NCI-H82 treated with DMSO at 0.1 percent for 48 hours (cell line): ENCODE data around the gene SLC35A4.
"Not testable (repeated sequence)": the region's sequence is repeated elsewhere in the genome, so short reads cannot be mapped to it uniquely, and the experiment has no call there.

ENCODE experiments used
- DNase-seq: peaks from one replicate; lab custom pipeline; 2025; ENCODE audit not compliant: unreplicated experiment; lab: John Stamatoyannopoulos, UW

Gene SLC35A4

DNA sequence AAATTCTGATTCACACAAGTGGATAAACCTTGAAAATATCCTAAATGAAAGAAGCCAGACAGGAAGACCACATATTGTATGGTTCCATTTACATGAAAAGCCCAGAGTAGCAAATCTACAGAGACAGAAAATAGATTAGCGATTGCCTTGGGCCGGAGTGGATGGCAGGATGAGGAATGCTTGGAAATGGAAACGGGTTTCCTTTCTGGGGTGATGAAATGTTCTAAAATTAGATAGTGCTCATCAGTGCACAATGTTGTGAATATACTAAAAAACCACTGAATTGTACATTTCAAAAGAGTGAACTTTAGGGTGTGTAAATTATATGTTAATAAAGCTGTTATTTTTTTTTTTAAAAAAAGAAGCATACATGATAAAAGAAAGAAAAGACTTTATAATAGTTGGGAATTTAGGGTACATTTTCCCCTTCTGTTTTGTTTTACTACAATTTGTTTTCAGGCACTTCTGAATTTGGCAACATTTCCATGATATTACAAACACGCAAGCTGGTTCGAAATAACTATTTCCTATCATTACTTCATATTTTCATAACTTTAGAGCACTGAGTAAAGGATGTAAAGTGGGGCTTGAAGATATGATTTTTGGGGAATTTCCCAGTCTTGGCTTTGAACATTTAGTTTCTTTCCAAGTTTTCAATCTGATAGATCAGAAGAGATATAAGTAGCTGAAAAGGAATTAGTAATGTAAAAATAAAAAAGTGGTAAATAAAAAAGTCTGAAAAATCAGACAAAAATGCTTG, 23.9 kb downstream of the SLC35A4 start:
- DNase-seq = no peak

DNA sequence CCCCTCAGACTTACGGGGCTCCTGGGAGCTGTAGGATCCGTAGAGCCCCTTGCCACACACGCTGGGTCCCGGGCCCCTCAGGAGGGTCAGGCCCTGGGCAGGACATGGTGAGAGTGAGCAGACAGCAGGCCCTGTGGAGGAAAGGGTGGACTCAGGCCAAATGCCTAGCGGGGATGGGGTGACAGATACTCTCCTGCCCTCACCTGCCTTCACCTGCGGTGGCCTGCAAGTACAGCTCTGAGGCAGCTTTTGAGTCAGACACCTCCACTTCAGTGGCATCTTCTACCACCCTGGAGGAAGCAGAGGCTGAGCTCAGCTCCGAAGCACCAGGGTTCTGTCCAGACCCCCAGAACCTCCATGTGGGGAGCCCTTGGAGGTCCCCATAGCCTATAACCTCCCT, 26.2 kb downstream of the SLC35A4 start:
- no peak for DNase-seq

DNA sequence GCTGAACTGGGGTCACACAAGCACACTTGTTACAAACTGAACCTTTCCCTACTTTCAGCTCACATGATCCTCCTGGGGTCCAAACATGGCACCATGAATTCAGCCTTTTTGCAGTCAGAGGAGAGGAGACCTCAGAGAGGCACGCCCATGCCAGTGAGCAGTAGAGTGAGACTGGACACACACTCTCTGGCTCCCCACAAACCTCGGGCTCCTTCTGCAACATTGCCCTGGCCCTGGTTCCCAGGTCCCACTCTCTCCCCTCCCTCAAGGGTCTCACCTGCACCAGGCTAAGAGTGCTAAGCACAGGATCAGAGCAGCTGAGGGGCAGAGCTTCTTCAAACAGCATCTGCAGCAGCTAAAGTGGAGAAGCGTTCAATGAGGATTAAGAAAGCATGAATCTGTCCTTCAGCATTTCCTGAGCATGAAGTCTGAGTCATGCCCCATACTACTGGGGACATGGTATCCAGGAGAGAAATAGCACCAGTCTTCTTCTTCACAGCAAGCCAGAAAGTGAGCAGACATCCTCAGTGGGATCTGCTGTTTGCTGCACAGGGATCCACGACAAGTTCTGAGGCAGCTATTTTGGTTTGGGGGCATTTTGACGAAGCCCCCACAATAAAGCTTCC, 27.2 kb downstream of the SLC35A4 start:
- DNase-seq = no peak

DNA sequence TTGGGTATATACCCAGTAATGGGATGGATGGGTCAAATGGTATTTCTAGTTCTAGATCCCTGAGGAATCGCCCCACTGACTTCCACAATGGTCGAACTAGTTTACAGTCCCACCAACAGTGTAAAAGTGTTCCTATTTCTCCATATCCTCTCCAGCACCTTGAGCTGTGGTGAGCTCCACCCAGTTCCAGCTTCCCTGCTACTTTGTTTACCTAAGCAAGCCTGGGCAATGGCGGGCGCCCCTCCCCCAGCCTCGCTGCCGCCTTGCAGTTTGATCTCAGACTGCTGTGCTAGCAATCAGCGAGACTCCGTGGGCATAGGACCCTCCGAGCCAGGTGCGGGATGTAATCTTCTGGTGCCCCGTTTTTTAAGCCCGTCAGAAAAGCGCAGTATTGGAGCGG, 28.4 kb downstream of the SLC35A4 start:
- DNase-seq = not testable (repeated sequence)

DNA sequence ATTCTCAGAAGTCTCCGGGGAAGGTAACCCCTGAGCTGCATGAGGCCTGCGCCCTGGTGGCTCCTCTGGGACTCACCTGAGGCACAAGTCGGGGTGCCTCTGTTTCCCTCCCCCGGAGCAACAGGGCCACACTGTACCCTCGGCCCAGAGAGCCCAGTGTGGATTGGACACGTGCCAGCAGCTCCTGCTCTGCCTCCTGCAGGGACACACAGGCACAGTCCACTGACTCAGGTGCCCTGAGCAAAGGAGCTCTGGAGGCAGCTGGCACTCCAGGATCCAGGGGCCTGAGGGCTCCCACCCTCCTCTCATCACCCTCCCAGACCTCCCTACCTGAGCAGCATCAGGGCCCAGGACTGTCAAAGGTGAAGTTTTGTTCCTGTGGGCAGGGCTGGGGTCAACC, 29.5 kb downstream of the SLC35A4 start:
- no peak for DNase-seq

DNA sequence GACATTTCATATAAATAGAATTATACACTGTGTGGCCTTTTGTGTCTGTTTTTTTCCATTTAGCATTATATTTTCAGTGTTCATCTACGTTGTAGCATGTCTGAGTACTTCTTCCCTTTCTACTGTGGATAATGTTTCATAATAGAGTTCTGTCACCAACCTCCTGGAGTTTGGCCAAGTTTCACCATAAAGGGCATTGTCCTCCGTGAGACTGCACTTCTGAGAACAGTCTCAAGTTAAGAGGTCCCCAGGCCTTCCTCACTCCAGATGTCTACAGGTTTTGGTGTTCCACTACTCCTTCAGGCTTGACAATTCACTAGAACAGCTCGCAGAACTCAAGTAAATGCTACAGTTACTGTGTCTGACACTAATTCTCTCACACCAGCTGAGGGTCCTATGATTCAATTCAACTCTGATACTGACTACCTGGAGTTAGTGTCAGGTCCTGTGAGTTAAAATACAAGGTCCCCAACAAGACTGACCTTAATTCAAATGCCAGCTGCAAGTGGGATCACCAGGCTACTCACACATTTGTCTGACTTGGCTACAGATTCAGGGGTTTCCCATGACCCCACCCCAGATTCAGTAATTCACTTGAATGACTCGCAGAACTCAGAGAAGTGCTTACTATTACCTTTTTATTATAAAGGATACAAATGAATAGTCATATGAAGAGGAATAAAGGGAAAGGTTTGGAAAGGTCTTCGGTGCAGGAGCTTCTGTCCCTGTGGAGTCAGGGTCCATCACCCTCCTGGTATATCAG, 31.1 kb downstream of the SLC35A4 start:
- no peak for DNase-seq

DNA sequence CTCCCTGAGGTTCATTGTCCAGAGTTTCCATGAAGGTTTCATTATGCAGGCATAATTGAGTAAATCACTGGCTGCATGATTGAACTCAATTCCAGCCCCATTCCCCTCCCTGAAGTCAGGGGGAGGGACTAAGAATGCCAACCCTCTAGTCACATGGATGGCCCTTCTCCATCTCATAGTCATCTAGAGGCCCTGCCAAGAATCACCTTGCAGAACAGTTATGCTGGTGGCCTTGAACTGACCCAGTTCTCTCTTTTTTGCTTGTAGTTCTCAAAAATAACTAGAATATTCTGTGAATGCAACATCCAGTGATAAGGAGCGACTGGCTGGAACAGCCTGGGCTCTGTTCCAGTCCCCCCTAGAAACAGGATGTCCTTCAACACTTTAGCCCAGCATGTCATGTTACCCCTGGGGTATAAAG, 31.7 kb downstream of the SLC35A4 start:
- no peak for DNase-seq

DNA sequence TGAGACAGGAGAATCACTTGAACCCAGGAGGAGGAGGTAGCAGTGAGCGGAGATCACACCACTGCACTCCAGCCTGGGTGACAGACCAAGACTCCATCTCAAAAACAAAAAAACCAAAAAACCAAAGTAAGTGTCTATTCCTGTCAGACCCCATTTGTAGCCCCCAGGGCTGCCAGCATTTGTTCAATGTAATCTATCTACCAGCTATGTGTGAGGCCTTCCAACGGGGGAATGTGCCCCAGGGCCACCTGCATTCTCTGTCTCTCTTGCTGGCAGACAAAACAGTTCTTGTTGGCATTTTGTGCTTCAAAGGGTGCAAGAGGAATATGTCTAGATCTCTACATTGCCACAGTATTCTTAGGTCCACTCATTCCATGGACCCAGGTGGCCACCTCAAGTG, 34.2 kb downstream of the SLC35A4 start:
- no peak for DNase-seq

DNA sequence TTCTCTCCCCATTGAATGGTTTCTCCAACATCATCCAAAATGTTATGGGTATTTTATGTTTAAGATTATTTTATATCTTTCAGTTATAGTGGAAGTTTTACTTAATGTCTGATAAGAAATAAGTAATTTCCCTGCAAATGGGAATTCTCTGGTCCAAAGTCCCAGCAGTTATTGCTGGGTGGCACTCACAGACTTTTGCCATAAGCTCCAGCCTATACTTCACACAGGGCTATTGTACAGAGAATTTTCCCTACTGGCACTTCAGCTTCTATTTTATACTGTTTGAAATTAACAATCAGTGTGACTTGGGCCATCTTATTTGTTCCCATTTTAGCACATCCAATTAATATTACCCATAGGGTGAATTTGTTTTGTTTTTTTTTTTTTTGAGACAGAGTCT, 35.5 kb downstream of the SLC35A4 start:
- DNase-seq = no peak

DNA sequence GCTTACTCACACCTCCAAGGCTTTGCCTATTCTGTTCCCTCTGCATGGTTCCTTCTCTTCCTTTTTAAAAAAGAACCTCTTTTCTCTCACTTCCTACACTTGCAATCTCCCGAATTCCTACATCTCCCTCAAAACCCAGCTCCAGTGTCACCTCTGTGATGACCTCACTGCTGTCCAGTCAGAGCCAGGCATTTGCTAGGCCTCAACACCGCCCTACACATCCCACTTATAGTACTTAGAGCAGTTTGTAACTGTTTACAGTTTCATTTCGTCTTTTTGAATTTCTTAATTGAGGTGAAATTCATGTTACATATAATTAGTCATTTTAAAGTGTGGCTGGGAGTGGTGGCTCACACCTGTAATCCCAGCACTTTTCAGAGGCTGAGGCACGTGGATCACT, 37.5 kb downstream of the SLC35A4 start:
- DNase-seq = no peak

DNA sequence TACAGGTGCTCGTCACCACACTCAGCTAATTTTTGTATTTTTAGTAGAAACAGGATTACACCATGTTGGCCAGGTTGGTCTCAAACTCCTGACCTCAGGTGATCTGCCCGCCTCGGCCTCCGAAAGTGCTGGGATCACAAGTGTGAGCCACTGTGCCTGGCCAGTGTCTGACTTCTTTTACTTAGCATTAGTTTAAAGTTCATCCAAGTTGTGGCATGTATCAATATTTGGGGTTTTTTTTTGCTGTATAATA, 38.7 kb downstream of the SLC35A4 start:
- not testable (repeated sequence) for DNase-seq

DNA sequence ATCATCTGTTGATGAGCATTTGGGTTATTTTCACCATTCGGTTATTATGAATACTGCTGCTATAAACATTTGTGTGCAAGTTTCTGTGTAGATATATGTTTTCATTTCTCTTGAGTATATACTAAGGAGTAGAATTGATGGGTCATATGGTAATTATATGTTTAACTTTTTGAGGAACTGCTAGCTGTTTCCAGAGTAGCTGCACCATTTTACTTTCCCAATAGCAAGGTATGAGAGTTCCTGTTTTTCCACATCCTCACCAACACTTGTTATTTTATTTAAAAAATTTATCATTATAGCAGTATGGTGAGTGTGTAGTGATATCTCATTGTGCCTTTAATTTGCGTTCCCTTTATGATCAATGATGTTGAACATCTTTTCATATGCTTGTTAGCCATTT, 39.1 kb downstream of the SLC35A4 start:
- DNase-seq = no peak

DNA sequence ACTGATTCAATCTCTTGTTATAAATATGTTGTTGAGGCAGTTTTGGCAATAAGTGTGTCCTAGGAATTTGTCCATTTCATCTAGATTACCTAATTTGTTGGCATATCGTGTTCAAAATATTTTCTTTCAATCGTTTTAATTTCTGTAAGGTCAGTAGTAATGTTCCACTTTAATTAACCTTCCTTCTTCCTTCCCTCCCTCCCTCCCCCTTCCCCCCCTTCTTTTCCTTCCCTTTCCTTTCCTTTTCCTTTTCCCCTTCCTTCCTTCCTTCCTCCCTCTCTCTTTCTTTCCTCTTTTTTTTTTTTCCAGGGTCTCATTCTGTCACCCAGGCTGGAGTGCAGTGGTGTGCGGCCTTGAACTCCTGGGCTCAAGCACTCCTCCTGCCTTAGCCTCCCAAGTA, 41.3 kb downstream of the SLC35A4 start:
- DNase-seq = no peak

DNA sequence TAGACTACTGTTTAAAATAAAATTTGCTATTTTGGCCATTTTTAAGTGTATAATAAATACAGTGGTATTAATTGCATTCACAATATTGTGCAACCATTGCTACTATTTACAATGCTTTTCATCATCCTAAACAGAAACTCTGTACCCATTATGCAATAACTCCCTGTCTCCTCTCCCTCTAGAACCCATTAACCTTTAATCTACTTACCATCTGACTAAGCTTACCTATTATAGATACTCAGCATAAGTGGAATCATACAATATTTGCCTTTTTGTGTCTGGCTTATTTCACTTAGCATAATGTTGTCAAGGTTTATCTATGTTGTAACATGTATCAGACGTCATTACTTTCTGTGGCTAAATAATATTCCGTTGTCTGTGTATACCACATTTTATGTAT, 42.4 kb downstream of the SLC35A4 start:
- DNase-seq = no peak

DNA sequence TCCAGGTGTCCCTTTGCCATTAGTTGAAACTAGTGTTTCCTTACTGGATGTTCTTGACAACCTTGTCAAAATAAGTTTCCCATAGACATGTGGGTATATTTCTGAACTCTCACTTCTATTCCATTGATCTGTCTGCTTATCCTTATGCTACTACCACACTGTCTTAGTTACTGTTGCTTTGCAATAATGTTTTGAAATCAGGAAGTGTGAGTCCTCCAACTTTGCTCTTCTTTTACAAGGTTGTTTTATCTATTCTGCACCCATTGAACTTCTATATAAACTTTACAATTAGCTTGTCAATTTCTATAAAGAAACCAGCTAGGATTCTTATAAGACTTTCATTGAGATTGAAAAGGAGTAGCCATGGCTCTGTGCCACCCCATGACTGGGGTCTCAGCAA, 44.1 kb downstream of the SLC35A4 start:
- no peak for DNase-seq

DNA sequence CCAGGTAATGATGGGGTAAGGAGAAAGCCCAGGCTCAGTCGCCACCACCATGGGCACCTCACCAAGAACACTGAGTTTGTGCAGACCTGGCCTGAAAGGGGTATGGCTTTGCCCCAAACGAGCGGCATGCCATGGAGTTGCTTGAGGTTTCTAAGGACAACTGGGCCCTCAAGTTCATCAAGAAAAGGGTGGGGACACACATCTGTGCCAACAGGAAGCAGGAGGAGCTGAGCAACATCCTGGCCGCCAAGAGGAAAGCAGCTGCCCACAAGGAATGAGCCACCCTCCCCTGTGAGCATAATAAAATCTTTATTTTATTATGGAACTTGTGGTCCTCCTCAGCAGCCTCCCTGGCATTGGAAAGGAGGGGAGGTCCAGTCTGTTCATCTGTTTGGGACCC, 44.5 kb downstream of the SLC35A4 start:
- DNase-seq = no peak

DNA sequence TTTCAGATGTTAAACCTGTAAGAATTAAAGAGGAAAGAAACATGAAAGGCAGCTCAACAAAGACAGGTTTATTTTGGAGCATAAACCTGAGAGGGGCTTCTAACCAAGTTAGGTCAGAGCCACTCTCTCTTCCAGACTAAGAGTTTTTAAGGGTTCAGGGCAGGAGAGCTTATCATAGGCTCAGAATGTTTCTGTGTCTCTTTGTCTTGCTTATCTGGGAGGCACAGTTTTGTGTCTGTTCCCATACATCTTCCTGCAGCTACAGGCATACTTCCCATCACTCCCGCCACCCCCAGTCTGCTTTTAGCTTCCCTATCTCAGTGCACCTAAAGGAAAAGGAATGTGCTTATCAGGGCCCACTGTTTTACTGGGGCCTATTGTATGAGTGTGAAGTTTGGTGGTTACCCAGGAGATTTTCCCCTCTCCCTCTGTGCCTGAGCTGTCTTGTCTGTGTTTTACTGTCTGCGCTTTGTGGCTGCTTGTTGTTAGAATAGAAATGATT, 46.4 kb downstream of the SLC35A4 start:
- DNase-seq = no peak
